IMR-90 (cell line): Measurements from ENCODE around the gene C14orf180. TPM values are rescaled to one million over a fixed set of nuclear protein-coding genes. Genes with fewer than 3 reads are reported as not detected.

ENCODE experiments used
- ATAC-seq: fragments of 200-7000 bp; cut with Tn5 transposase; 2 replicates; pipeline ENCODE4 v1.9.1; 2020; ENCODE audit warnings: low read depth, mild to moderate bottlenecking, moderate library complexity
- BruUV-seq: library from RNA; stranded (reverse); fragments of 400-500 nt; replicated peaks from 2 replicates; lab custom pipeline; 2021; lab: Mats Ljungman, UMichigan
- CTCF ChIA-PET: fragments of 300-600 bp; formaldehyde crosslinking; extraction: SDS; loops from one replicate; lab custom pipeline; 2021; ENCODE audit warnings: antibody characterized with exemption; lab: Yijun Ruan, JAX
- POLR2A ChIA-PET: fragments of 300-600 bp; sonication (Branson Sonifier 250); formaldehyde crosslinking; loops from one replicate; lab custom pipeline; 2022; ENCODE audit warnings: antibody characterized with exemption; ENCODE audit not compliant: unreplicated experiment; lab: Charles Lee
- DNase-seq: peaks from one replicate; pipeline ENCODE4 v3.0.0; 2013
- H2AFZ ChIP-seq: replicated peaks from 2 replicates; pipeline ENCODE3; 2013; ENCODE audit warnings: low read length, mild to moderate bottlenecking; ENCODE audit not compliant: poor library complexity
- H2AK5ac ChIP-seq: 2 replicates; pipeline ENCODE4 v1.6.1; 2013; ENCODE audit warnings: low read depth, low read length, inconsistent platforms
- H2AK9ac ChIP-seq: replicated peaks from 2 replicates; pipeline ENCODE3; 2013; ENCODE audit warnings: mild to moderate bottlenecking, low read depth, low read length, moderate library complexity; ENCODE audit not compliant: poor library complexity
- H2BK120ac ChIP-seq: 2 replicates; pipeline ENCODE4 v1.6.1; 2013; ENCODE audit warnings: low read depth, low read length, inconsistent platforms
- H2BK15ac ChIP-seq: 3 replicates; pipeline ENCODE4 v1.6.1; 2013; ENCODE audit warnings: low read depth, low read length, inconsistent platforms
- H2BK20ac ChIP-seq: 2 replicates; pipeline ENCODE4 v1.6.1; 2013; ENCODE audit warnings: low read depth, mild to moderate bottlenecking, inconsistent platforms, low read length, moderate library complexity
- H2BK5ac ChIP-seq: 2 replicates; pipeline ENCODE4 v1.6.1; 2013; ENCODE audit warnings: mild to moderate bottlenecking, low read depth, low read length, inconsistent platforms; ENCODE audit not compliant: poor library complexity, severe bottlenecking
- H3K14ac ChIP-seq: replicated peaks from 2 replicates; pipeline ENCODE4 v1.6.1; 2013; ENCODE audit warnings: low read depth, low read length, inconsistent platforms
- H3K18ac ChIP-seq: 2 replicates; pipeline ENCODE4 v1.6.1; 2013; ENCODE audit warnings: low read depth, low read length, control low read depth
- H3K23ac ChIP-seq: 2 replicates; pipeline ENCODE4 v1.6.1; 2013; ENCODE audit warnings: low read depth, low read length, inconsistent platforms
- H3K27ac ChIP-seq: 2 replicates; pipeline ENCODE4 v1.5.1; 2013; ENCODE audit warnings: mild to moderate bottlenecking, control low read depth, low read length; ENCODE audit not compliant: insufficient read depth
- H3K27me3 ChIP-seq: 2 replicates; pipeline ENCODE4 v1.6.1; 2013; ENCODE audit warnings: low read length; ENCODE audit not compliant: control insufficient read depth, insufficient read depth
- H3K36me3 ChIP-seq: 2 replicates; pipeline ENCODE4 v1.6.1; 2013; ENCODE audit warnings: low read length, mixed read lengths; ENCODE audit not compliant: control insufficient read depth, insufficient read depth
- H3K4ac ChIP-seq: 2 replicates; pipeline ENCODE4 v1.6.1; 2013; ENCODE audit warnings: low read depth, low read length, inconsistent platforms
- H3K4me1 ChIP-seq: 2 replicates; pipeline ENCODE4 v1.6.1; 2013; ENCODE audit warnings: low read length, mixed read lengths; ENCODE audit not compliant: control insufficient read depth, insufficient read depth
- H3K4me2 ChIP-seq: 2 replicates; pipeline ENCODE4 v1.6.1; 2013; ENCODE audit warnings: low read depth, mild to moderate bottlenecking, control low read depth, low read length, moderate library complexity
- H3K4me3 ChIP-seq: 2 replicates; pipeline ENCODE4 v1.5.1; 2013; ENCODE audit warnings: low read depth, mild to moderate bottlenecking, control low read depth, low read length, moderate library complexity; ENCODE audit not compliant: insufficient read depth
- H3K56ac ChIP-seq: 2 replicates; pipeline ENCODE4 v1.6.1; 2013; ENCODE audit warnings: low read length, inconsistent platforms; ENCODE audit not compliant: insufficient read depth; ENCODE audit errors: extremely low read depth
- H3K79me1 ChIP-seq, 2 experiments: 2 replicates each; pipeline ENCODE4 v1.6.1; 2013; ENCODE audit warnings: low read length in 2 of 2, inconsistent platforms in 1 of 2, low read depth in 1 of 2
- H3K9ac ChIP-seq: 2 replicates; pipeline ENCODE4 v1.6.1; 2013; ENCODE audit warnings: low read depth, low read length, control low read depth
- H3K9me1 ChIP-seq: 2 replicates; pipeline ENCODE4 v1.6.1; 2013; ENCODE audit warnings: low read length, inconsistent platforms; ENCODE audit not compliant: insufficient read depth
- H3K9me3 ChIP-seq: 2 replicates; pipeline ENCODE4 v1.6.1; 2013; ENCODE audit warnings: low read length; ENCODE audit not compliant: control insufficient read depth, insufficient read depth
- H4K20me1 ChIP-seq: 2 replicates; pipeline ENCODE4 v1.6.1; 2013; ENCODE audit warnings: low read length, inconsistent platforms; ENCODE audit not compliant: insufficient read depth
- H4K5ac ChIP-seq: 2 replicates; pipeline ENCODE4 v1.6.1; 2013; ENCODE audit warnings: mild to moderate bottlenecking, low read depth, low read length, control low read depth
- H4K8ac ChIP-seq, 2 experiments: 2 replicates each; pipeline ENCODE4 v1.6.1; 2013; ENCODE audit warnings: low read depth in 2 of 2, low read length in 2 of 2, control low read depth in 1 of 2, inconsistent platforms in 1 of 2
- H4K91ac ChIP-seq: 2 replicates; pipeline ENCODE4 v1.6.1; 2013; ENCODE audit warnings: low read depth, low read length, inconsistent platforms; ENCODE audit not compliant: insufficient read depth
- BHLHE40 ChIP-seq: fragments of 150-350 bp; IDR thresholded peaks from 2 replicates; pipeline ENCODE4 v1.6.1; 2016; ENCODE audit warnings: mild to moderate bottlenecking, low read depth, low read length
- CHD1 ChIP-seq: IDR thresholded peaks from 2 replicates; pipeline ENCODE4 v1.6.1; 2012; ENCODE audit warnings: low read depth, low read length, improper control_type of control experiment
- FOS ChIP-seq: fragments of 150-350 bp; IDR thresholded peaks from 2 replicates; pipeline ENCODE4 v1.6.1; 2016; ENCODE audit warnings: low read depth, low read length
- MAFK ChIP-seq: IDR thresholded peaks from 2 replicates; pipeline ENCODE4 v1.6.1; 2012; ENCODE audit warnings: low read depth, low read length, improper control_type of control experiment
- MXI1 ChIP-seq: IDR thresholded peaks from 2 replicates; pipeline ENCODE4 v1.6.1; 2012; ENCODE audit warnings: low read depth, mild to moderate bottlenecking, low read length, moderate library complexity, borderline replicate concordance
- NFE2L2 ChIP-seq: fragments of 150-350 bp; IDR thresholded peaks from 2 replicates; pipeline ENCODE4 v1.6.1; 2016; ENCODE audit warnings: low read depth, mild to moderate bottlenecking, low read length
- POLR2A ChIP-seq: IDR thresholded peaks from 2 replicates; pipeline ENCODE4 v1.6.1; 2012; ENCODE audit warnings: mild to moderate bottlenecking, low read depth, low read length
- RAD21 ChIP-seq: IDR thresholded peaks from 2 replicates; pipeline ENCODE4 v1.6.1; 2012; ENCODE audit warnings: low read length, improper control_type of control experiment
- SMC3 ChIP-seq: fragments of 150-350 bp; IDR thresholded peaks from 2 replicates; pipeline ENCODE4 v1.6.1; 2016; ENCODE audit warnings: low read depth, mild to moderate bottlenecking, antibody characterized with exemption, low read length, moderate library complexity
- WGBS, 2 experiments: methylation state at CpG; one replicate each; pipeline versions ENCODE4 v1.1.5 to v1.1.7; 2013; ENCODE audit warnings: missing lambda C conversion rate in 2 of 2; ENCODE audit not compliant: insufficient read length in 1 of 2; ENCODE audit errors: extremely low coverage in 2 of 2; 5-methylcytosine and 5-hydroxymethylcytosine counted together
- dilution Hi-C: fragments of 300-500 bp; cut with HindIII; formaldehyde crosslinking; loops from one replicate; pipeline ENCODE4 v1.14.3; 2018; ENCODE audit warnings: low sequenced_read_pairs; ENCODE audit not compliant: unreplicated experiment
- in situ Hi-C: fragments of 300-500 bp; cut with MboI; formaldehyde crosslinking; loops from 3 replicates; pipeline ENCODE4 v1.14.3; 2019; ENCODE audit warnings: low sequenced_read_pairs, inconsistent platforms, mixed read lengths
- intact Hi-C: fragments of 100-400 bp; cut with micrococcal nuclease; formaldehyde crosslinking; loops from 2 replicates; pipeline ENCODE4 v1.10.0; 2022
- polyA plus RNA-seq, 3 experiments: library from polyadenylated mRNA; depleted of rRNA; stranded (reverse); fragments of >200 nt; gene quantifications; 2 replicates each; pipeline ENCODE4 v1.2.3, GENCODE V29; 2012; ENCODE audit warnings: low replicate concordance in 1 of 3
- total RNA-seq: library from RNA; depleted of rRNA; stranded (reverse); fragments of >200 nt; gene quantifications from 2 replicates; pipeline ENCODE4 v1.2.3, GENCODE V29; 2012
- TF ChIP-seq, protein P1 (sequence below): fragments of 150-350 bp; IDR thresholded peaks from 2 replicates; pipeline ENCODE4 v1.6.1; 2017; ENCODE audit warnings: mild to moderate bottlenecking, antibody characterized with exemption, low read length, low read depth
- TF ChIP-seq, protein P2 (sequence below): conservative IDR thresholded peaks from 2 replicates; pipeline ENCODE4 v1.5.1; 2012; ENCODE audit warnings: mild to moderate bottlenecking, low read depth, low read length, improper control_type of control experiment
- TF ChIP-seq, protein P3 (sequence below): fragments of 150-350 bp; IDR thresholded peaks from 2 replicates; pipeline ENCODE4 v1.6.1; 2016; ENCODE audit warnings: low read depth, mild to moderate bottlenecking, low read length, moderate library complexity, borderline replicate concordance

Gene C14orf180
- total and polyA plus RNA-seq, 2 of the 4 experiments (the other 2 are of a cell fraction) = not detected

DNA sequence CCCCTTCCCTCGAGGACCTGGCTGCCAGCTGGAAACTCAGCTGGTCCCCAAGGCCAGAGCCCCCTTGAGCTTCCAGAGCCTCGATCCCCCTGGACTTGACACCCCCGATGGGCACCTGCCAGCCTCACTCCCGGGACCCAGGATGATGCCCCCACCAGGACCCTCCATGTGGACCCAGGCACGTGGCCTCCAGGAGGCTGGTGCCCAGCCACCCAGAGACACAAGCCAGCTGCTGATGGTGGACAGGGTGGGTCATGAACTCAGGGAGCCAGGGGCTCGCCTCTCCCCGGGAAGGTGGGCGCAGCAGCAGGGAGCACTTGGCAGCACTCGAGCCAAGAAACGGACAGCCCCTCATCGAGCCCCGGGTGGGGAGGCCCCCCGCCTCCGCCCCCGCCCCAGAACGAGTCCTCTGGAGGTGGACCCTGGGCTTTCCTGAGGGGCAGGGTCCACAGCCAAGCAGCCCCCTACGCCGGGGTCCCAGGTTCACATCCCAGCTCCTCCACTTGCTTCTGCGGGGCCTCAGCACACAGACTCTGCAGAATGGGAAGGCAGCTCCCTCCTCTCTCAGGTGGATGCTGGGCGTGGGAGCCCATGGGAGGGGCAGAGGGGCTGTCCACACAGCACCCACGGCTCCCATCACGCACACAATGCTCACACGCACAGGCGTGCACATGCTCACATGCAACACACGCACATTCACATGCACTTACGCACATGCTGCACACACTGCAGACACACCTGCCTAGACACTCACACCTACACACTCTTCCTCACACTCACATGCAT, 12.1 kb downstream of the C14orf180 start:
- Histone ChIP-seq H4K5ac (no peak overlapping the region), H3K4me3 (no peak overlapping the region), H3K79me1 (no peaks in the 10 kb centered on the region), H4K20me1 (no peaks in the 10 kb centered on the region), H3K4me2 (no peak overlapping the region), H3K27me3 (peaks cover 4% of the 10 kb centered on the region; the same call in 1 of the 2 replicates), H3K56ac (no peak overlapping the region), H3K9me1 (0 out of 2 replicates have a peak, but pooled peaks cover 4% of the 10 kb centered on the region), H4K91ac (no peak overlapping the region), H3K27ac (no peak overlapping the region), H3K36me3 (no peaks in the 10 kb centered on the region), H2BK120ac (no peak overlapping the region), H3K14ac (no peak overlapping the region), H3K4me1 (no peaks in the 10 kb centered on the region), H3K9ac (no peak overlapping the region), H3K9me3 (no peaks in the 10 kb centered on the region), H2AK9ac (no peak overlapping the region), H3K18ac (no peak overlapping the region), H2AK5ac (no peak overlapping the region), H2BK20ac (no peak overlapping the region), H2BK15ac (no peak overlapping the region), H2AFZ (no peak overlapping the region), H2BK5ac (no peak overlapping the region), H3K23ac (no peak overlapping the region), H4K8ac (no peak overlapping the region), H3K4ac (no peak overlapping the region)
- in situ Hi-C loops = no loop called here
- BruUV-seq = no TSS peak
- ATAC-seq (no peak), DNase-seq (no peak)
- POLR2A ChIA-PET = no interaction called here
- TF ChIP-seq RAD21 = no peak
- TF ChIP-seq FOS = no peak
- TF ChIP-seq, protein P1, sequence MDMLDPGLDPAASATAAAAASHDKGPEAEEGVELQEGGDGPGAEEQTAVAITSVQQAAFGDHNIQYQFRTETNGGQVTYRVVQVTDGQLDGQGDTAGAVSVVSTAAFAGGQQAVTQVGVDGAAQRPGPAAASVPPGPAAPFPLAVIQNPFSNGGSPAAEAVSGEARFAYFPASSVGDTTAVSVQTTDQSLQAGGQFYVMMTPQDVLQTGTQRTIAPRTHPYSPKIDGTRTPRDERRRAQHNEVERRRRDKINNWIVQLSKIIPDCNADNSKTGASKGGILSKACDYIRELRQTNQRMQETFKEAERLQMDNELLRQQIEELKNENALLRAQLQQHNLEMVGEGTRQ = no peak
- no peak for TF ChIP-seq MAFK
- TF ChIP-seq, protein P2, sequence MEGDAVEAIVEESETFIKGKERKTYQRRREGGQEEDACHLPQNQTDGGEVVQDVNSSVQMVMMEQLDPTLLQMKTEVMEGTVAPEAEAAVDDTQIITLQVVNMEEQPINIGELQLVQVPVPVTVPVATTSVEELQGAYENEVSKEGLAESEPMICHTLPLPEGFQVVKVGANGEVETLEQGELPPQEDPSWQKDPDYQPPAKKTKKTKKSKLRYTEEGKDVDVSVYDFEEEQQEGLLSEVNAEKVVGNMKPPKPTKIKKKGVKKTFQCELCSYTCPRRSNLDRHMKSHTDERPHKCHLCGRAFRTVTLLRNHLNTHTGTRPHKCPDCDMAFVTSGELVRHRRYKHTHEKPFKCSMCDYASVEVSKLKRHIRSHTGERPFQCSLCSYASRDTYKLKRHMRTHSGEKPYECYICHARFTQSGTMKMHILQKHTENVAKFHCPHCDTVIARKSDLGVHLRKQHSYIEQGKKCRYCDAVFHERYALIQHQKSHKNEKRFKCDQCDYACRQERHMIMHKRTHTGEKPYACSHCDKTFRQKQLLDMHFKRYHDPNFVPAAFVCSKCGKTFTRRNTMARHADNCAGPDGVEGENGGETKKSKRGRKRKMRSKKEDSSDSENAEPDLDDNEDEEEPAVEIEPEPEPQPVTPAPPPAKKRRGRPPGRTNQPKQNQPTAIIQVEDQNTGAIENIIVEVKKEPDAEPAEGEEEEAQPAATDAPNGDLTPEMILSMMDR = no peak
- TF ChIP-seq CHD1 = no peak
- TF ChIP-seq MXI1 = no peak
- TF ChIP-seq POLR2A = no peak
- no peak for TF ChIP-seq NFE2L2
- TF ChIP-seq SMC3 = no peak
- TF ChIP-seq, protein P3, sequence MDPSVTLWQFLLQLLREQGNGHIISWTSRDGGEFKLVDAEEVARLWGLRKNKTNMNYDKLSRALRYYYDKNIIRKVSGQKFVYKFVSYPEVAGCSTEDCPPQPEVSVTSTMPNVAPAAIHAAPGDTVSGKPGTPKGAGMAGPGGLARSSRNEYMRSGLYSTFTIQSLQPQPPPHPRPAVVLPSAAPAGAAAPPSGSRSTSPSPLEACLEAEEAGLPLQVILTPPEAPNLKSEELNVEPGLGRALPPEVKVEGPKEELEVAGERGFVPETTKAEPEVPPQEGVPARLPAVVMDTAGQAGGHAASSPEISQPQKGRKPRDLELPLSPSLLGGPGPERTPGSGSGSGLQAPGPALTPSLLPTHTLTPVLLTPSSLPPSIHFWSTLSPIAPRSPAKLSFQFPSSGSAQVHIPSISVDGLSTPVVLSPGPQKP = no peak
- TF ChIP-seq BHLHE40 = no peak
- intact Hi-C loops = no loop called here
- dilution Hi-C loops = no loop called here
- WGBS, 2 experiments = 84% methylated on average over 7 of the region's 26 CpGs; no CpG with 5 or more reads in 1 of the 2 experiments
- CTCF ChIA-PET = no interaction called here
